Ectodermal cell (in vitro differentiated cells): ENCODE data around the gene PRR5.

Source experiments
- H3K27ac ChIP-seq: 2 replicates; pipeline ENCODE4 v1.7.0; 2013; ENCODE audit warnings: mild to moderate bottlenecking, low read depth, low read length; ENCODE audit not compliant: insufficient read depth, poor library complexity, severe bottlenecking
- H3K27me3 ChIP-seq: 2 replicates; pipeline ENCODE4 v1.7.0; 2013; ENCODE audit warnings: mild to moderate bottlenecking, low read length; ENCODE audit not compliant: insufficient read depth, control insufficient read depth, poor library complexity, severe bottlenecking
- H3K36me3 ChIP-seq: one replicate; pipeline ENCODE4 v1.7.0; 2013; ENCODE audit warnings: low read length; ENCODE audit not compliant: control insufficient read depth, insufficient read depth
- H3K4me1 ChIP-seq: one replicate; pipeline ENCODE4 v1.7.0; 2013; ENCODE audit warnings: low read length; ENCODE audit not compliant: control insufficient read depth, insufficient read depth
- H3K4me3 ChIP-seq: 2 replicates; pipeline ENCODE4 v1.7.0; 2013; ENCODE audit warnings: low read depth, low read length, control low read depth; ENCODE audit not compliant: insufficient read depth
- H3K9me3 ChIP-seq: 2 replicates; pipeline ENCODE4 v1.7.0; 2013; ENCODE audit warnings: mild to moderate bottlenecking, low read length, moderate library complexity; ENCODE audit not compliant: control insufficient read depth
- WGBS, 2 experiments: methylation state at CpG; one replicate each; pipeline ENCODE4 v1.1.7; 2013; ENCODE audit warnings: missing lambda C conversion rate in 2 of 2; 5-methylcytosine and 5-hydroxymethylcytosine counted together

The PRR5 gene

DNA sequence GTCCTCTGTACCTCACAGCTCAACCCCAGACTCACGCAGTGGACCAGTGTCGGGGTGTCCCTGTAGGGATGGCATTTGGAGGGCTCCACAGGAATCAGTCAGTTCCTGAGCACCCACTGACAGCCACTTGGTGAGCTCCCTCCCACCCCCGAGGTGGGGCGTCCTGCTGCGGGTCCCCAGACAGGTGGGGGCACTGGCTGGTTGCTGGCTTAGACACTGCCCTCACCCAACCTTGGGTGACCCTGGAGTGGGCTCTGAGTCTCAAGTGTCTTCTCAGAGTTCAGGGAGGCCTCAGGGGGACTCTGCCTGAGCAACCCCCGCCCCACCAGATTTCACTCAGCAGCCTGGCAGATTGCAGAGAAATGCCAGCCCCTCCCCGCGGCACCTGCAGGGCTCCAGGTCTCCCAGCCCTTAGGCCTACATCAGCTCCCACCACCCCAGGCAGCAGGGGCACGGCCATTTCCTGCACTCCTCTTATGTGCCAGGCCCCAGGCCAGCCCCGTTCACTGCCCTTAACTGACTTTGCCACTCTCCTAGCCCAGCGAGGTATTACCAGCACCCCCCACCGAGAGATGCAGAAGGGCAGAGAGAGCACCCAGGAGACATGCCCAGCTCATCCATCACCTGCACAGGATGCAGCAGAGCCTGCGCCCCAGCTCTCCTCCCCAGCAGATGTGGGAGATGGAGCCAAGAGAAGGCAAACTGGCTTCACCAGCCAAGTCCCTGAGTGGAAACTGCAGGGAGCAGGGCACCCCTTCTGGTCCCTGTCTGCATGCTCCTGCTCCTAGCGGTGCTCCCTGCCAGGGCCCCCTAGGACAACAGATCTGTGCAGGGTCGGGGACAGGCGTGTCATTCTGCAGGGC, 2.4 kb downstream of the PRR5 start:
- H3K27me3 ChIP-seq, result peaks cover 30% of the 10 kb centered on the region
- no peaks in the 10 kb centered on the region for H3K36me3 ChIP-seq
- 91 to 93% methylated on average over 16 of the region's 16 CpGs for WGBS, 2 experiments
- H3K27ac ChIP-seq, result no peak overlapping the region
- no peak overlapping the region for H3K4me3 ChIP-seq
- no peaks in the 10 kb centered on the region for H3K9me3 ChIP-seq
- H3K4me1 ChIP-seq, result peaks cover 17% of the 10 kb centered on the region

GRCh38 chr22:44705022-44705297, 3.0 kb downstream of the PRR5 start:
- Histone ChIP-seq H3K9me3 (no peaks in the 10 kb centered on the region), H3K27me3 (peaks cover 30% of the 10 kb centered on the region), H3K4me3 (no peak overlapping the region), H3K27ac (no peak overlapping the region), H3K4me1 (peaks cover 11% of the 10 kb centered on the region), H3K36me3 (no peaks in the 10 kb centered on the region)
- 90 to 91% methylated on average over 4 of the region's 4 CpGs for WGBS, 2 experiments

DNA sequence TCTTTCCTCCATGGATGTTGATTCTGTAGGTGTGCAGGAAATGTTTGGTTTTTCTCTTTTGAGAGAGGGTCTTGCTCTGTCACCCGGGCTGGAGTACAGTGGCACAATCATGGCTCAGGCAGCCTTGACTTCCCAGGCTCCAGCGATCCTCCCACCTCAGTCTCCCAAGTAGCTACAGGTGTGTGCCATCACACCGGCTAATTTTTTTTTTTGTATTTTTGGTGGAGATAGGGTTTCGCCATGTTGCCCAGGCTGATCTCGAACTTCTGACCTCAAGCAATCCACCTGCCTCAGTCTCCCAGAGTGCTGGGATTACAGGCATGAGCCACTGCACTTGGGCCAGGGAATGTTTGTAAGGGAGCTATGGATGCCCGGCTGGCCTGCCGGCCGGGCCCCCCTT, 4.5 kb downstream of the PRR5 start:
- H3K36me3 ChIP-seq, result no peaks in the 10 kb centered on the region
- H3K4me1 ChIP-seq, result peaks cover 25% of the 10 kb centered on the region
- 91 to 95% methylated on average over 8 of the region's 8 CpGs for WGBS, 2 experiments
- peaks cover 20% of the 10 kb centered on the region for H3K27me3 ChIP-seq
- H3K4me3 ChIP-seq, result no peak overlapping the region
- H3K9me3 ChIP-seq, result no peaks in the 10 kb centered on the region
- no peak overlapping the region for H3K27ac ChIP-seq

- Histone ChIP-seq H3K27me3 (peaks cover 16% of the 10 kb centered on the region), H3K9me3 (no peaks in the 10 kb centered on the region), H3K36me3 (no peaks in the 10 kb centered on the region), H3K27ac (no peak overlapping the region), H3K4me3 (no peak overlapping the region), H3K4me1 (peaks cover 25% of the 10 kb centered on the region)
- WGBS, 2 experiments, result 91 to 93% methylated on average over 10 of the region's 10 CpGs
These were observed 5.2 kb downstream of the PRR5 start for GRCh38 chr22:44707178-44707577.

GRCh38 chr22:44707752-44708151, 5.7 kb downstream of the PRR5 start:
- H3K4me1 ChIP-seq, result peaks cover 25% of the 10 kb centered on the region
- H3K36me3 ChIP-seq, result no peaks in the 10 kb centered on the region
- H3K4me3 ChIP-seq, result no peak overlapping the region
- H3K27ac ChIP-seq, result no peak overlapping the region
- no peaks in the 10 kb centered on the region for H3K9me3 ChIP-seq
- 92% methylated on average over 11 of the region's 11 CpGs for WGBS, 2 experiments
- H3K27me3 ChIP-seq, result peaks cover 10% of the 10 kb centered on the region

GRCh38 chr22:44709881-44710392, 7.9 kb downstream of the PRR5 start:
- Histone ChIP-seq H3K9me3 (no peaks in the 10 kb centered on the region), H3K4me1 (peaks cover 15% of the 10 kb centered on the region), H3K27me3 (no peaks in the 10 kb centered on the region), H3K4me3 (no peak overlapping the region), H3K27ac (no peak overlapping the region), H3K36me3 (no peaks in the 10 kb centered on the region)
- WGBS, 2 experiments, result 91 to 93% methylated on average over 11 to 12 of the region's 12 CpGs

DNA sequence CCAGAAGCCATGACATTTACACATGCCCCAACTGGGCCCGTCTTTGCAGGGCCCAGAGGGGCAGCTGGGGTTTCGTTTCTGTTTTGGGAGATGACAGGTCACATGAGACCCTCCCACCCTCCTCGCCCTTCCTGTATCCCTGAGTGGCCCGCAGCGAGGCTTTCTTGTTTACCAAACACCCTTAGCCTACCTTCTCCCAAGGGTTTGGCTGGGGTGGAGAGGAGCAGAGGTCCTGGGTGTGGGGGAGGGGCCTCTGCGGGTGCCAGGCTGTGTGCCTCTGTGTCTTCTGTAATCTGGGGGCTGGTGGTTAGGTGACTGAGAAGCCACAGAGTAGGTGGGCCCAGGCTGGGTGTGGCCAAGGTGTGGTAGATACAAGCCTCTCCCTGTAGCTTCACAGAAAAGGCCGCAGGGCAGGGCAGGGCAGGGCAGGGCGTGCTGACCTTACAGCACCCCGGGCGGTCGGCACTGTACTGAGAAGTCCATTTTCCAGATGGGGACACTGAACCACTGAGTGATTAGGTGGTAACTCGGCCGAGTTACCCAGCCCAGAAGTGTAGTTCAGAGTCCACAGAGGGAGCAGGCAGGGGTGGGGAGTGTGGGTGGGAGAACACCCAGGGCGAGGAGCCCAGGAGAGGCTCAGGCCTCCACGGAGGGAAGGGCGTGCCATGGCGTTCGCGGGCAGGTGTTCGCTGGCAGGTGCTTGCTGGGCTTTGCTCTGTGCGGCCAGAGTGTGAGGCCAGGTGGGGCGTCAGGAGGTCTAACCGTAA, 8.7 kb downstream of the PRR5 start:
- Histone ChIP-seq H3K36me3 (no peaks in the 10 kb centered on the region), H3K4me3 (no peak overlapping the region), H3K4me1 (peaks cover 15% of the 10 kb centered on the region), H3K9me3 (no peaks in the 10 kb centered on the region), H3K27me3 (no peaks in the 10 kb centered on the region), H3K27ac (no peak overlapping the region)
- WGBS, 2 experiments, result 91 to 92% methylated on average over 22 to 23 of the region's 23 CpGs

- Histone ChIP-seq H3K9me3 (no peaks in the 10 kb centered on the region), H3K4me1 (peaks cover 15% of the 10 kb centered on the region), H3K27ac (no peak overlapping the region), H3K4me3 (no peak overlapping the region), H3K36me3 (no peaks in the 10 kb centered on the region), H3K27me3 (no peaks in the 10 kb centered on the region)
- 84 to 89% methylated on average over 4 of the region's 4 CpGs for WGBS, 2 experiments
These were observed 9.2 kb downstream of the PRR5 start for GRCh38 chr22:44711241-44711560.

DNA sequence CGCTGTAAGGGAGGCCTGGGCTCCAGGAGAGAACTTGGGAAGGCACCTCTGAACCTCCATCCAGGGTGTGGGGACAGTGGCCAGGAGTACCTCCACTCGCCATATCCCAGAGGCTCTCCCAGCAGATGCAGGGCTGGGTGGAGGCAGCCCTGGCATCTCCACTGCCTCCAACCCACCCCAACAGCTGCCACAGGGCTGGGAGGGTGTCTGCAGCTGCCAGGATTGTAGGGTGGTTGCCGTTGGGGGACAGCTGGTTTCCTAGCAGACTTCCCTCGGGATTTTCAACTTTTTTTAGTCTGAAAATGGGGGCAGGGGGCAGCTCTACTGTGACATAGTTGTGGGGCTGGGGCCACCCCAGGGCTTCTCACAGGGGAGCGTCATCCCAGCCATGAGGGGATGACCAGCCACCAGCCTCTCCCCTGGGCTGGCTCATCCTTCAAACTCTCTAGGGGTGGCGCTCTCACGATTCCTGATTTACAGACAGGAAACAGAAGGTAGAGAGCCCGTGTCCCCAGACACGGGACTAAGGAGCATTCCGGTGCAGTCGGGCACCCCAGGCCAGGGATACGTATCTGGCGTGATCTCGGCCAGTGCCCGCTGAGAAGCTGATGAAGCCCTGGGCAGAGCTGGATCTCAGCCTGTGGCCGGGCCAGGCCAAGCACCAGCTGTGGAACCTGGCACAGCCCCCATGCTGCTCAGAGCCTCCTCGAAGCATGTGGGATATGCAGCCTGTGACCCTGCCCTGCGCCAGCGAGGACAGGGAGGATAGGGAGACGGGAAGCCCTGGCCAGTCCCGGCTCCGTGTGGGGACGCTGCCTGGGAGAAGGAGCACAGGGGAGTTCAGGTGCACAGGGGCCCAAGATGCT, 9.9 kb downstream of the PRR5 start:
- Histone ChIP-seq H3K4me3 (no peak overlapping the region), H3K27ac (no peak overlapping the region), H3K4me1 (peaks cover 15% of the 10 kb centered on the region), H3K27me3 (no peaks in the 10 kb centered on the region), H3K9me3 (no peaks in the 10 kb centered on the region), H3K36me3 (no peaks in the 10 kb centered on the region)
- WGBS, 2 experiments, result 93 to 94% methylated on average over 23 of the region's 23 CpGs

DNA sequence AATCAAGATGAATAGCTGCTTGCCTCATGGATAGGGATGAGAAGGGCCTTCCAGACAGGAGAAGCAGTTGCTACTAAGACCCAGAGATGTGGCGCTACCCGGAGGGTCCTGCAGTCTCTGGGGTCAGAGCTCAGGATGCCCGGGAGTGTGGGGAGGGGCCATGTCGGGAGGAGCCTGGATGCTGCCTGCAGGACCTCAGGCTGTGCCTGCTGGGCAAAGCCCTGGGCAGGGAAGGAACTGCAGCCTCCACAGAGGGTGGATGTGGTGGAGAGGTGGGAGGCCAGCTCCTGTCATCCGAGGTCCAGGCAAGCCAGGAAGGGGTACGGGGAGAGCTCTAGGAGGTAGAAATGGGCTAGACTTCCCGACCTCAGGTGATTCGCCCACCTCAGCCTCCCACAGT, 11.0 kb downstream of the PRR5 start:
- Histone ChIP-seq H3K4me3 (no peak overlapping the region), H3K27ac (no peak overlapping the region), H3K27me3 (no peaks in the 10 kb centered on the region)

More for the DNA sequence above, 11.0 kb downstream of the PRR5 start:
- H3K9me3 ChIP-seq, result no peaks in the 10 kb centered on the region
- H3K36me3 ChIP-seq, result no peaks in the 10 kb centered on the region
- H3K4me1 ChIP-seq, result peaks cover 15% of the 10 kb centered on the region
- 93% methylated on average over 8 of the region's 8 CpGs for WGBS, 2 experiments
